GM23338 (cell line): Measurements from ENCODE around the gene ZFR2. TPM values are rescaled to one million over a fixed set of nuclear protein-coding genes. Genes with fewer than 3 reads are reported as not detected.
A peak's percentile ranks its signal among the peaks of the same experiment; 100 is the strongest.

ENCODE experiments used
- ATAC-seq: fragments of 200-7000 bp; cut with Tn5 transposase; 3 replicates; pipeline ENCODE4 v1.9.1; 2020
- DNase-seq: peaks from one replicate; pipeline ENCODE4 v3.0.0-alpha.2; 2015; ENCODE audit warnings: low spot score
- H2AFZ ChIP-seq: fragments of 200-600 bp; sonication (generic); 2 replicates; pipeline ENCODE4 v1.8.0; 2016; ENCODE audit warnings: antibody characterized with exemption, mild to moderate bottlenecking, moderate library complexity
- H3F3A ChIP-seq: fragments of 200-600 bp; sonication (generic); replicated peaks from 2 replicates; pipeline ENCODE4 v1.8.0; 2017; ENCODE audit warnings: antibody characterized with exemption, mixed run types, low read depth
- H3K27ac ChIP-seq: fragments of 200-600 bp; sonication (generic); 2 replicates; pipeline ENCODE4 v1.6.1; 2016; ENCODE audit warnings: low read depth
- H3K27me3 ChIP-seq: fragments of 200-600 bp; sonication (generic); 2 replicates; pipeline ENCODE4 v1.8.0; 2016; ENCODE audit warnings: mild to moderate bottlenecking, mixed run types, moderate library complexity; ENCODE audit not compliant: insufficient read depth
- H3K36me3 ChIP-seq: fragments of 200-600 bp; sonication (generic); 2 replicates; pipeline ENCODE4 v1.8.0; 2016; ENCODE audit warnings: mild to moderate bottlenecking; ENCODE audit not compliant: insufficient read depth
- H3K4me1 ChIP-seq: fragments of 200-600 bp; sonication (generic); 2 replicates; pipeline ENCODE4 v1.8.0; 2016; ENCODE audit warnings: mild to moderate bottlenecking, moderate library complexity; ENCODE audit not compliant: insufficient read depth
- H3K4me2 ChIP-seq: fragments of 200-600 bp; sonication (generic); 2 replicates; pipeline ENCODE4 v1.7.1; 2017; ENCODE audit warnings: mixed run types
- H3K4me3 ChIP-seq: fragments of 200-600 bp; sonication (generic); 2 replicates; pipeline ENCODE4 v1.6.1; 2016; ENCODE audit warnings: mixed run types
- H3K79me2 ChIP-seq: fragments of 200-600 bp; sonication (generic); replicated peaks from 2 replicates; pipeline ENCODE4 v1.8.0; 2017; ENCODE audit warnings: mild to moderate bottlenecking; ENCODE audit not compliant: insufficient read depth
- H3K9me2 ChIP-seq: fragments of 200-600 bp; sonication (generic); 2 replicates; pipeline ENCODE4 v1.8.0; 2017; ENCODE audit not compliant: insufficient read depth
- H4K20me1 ChIP-seq: fragments of 200-600 bp; sonication (generic); replicated peaks from 2 replicates; pipeline ENCODE4 v1.8.0; 2017; ENCODE audit warnings: mild to moderate bottlenecking; ENCODE audit not compliant: insufficient read depth
- H3K27ac Mint-ChIP-seq: 2 replicates; pipeline ENCODE4 v1.8.0; 2020; ENCODE audit warnings: inconsistent platforms, mild to moderate bottlenecking, moderate library complexity, mixed read lengths
- H3K27me3 Mint-ChIP-seq: 3 replicates; pipeline ENCODE4 v1.8.0; 2022; ENCODE audit warnings: low read depth, mild to moderate bottlenecking, moderate library complexity, mixed read lengths, inconsistent platforms; ENCODE audit not compliant: insufficient read depth, poor library complexity
- H3K36me3 Mint-ChIP-seq: 3 replicates; pipeline ENCODE4 v1.8.0; 2021; ENCODE audit warnings: low read depth, mild to moderate bottlenecking, inconsistent platforms, moderate library complexity, mixed read lengths
- H3K4me1 Mint-ChIP-seq: 3 replicates; pipeline ENCODE4 v1.8.0; 2020; ENCODE audit warnings: mild to moderate bottlenecking, inconsistent platforms, mixed read lengths
- H3K4me3 Mint-ChIP-seq: 3 replicates; pipeline ENCODE4 v1.8.0; 2021; ENCODE audit warnings: moderate library complexity, mild to moderate bottlenecking, inconsistent platforms, mixed read lengths
- H3K9me3 Mint-ChIP-seq: 3 replicates; pipeline ENCODE4 v1.8.0; 2020; ENCODE audit warnings: moderate library complexity, mild to moderate bottlenecking, inconsistent platforms, mixed read lengths
- CREB1 ChIP-seq: fragments of 250-450 bp; sonication (Bioruptor Pico); IDR thresholded peaks from 2 replicates; pipeline ENCODE4 v1.5.0; 2020; ENCODE audit warnings: low read depth, mild to moderate bottlenecking, moderate library complexity
- CTCF ChIP-seq, 2 experiments: fragments of 200-600 bp in 1 of 2; sonication (generic) in 1 of 2; conservative IDR thresholded peaks; 2 replicates each; pipeline versions ENCODE4 v1.5.1 to v1.6.1; 2016 to 2017; ENCODE audit warnings: antibody characterized with exemption in 2 of 2, low read depth in 2 of 2, mild to moderate bottlenecking in 2 of 2, moderate library complexity in 1 of 2
- EZH2phosphoT487 ChIP-seq: fragments of 200-600 bp; sonication (generic); IDR thresholded peaks from one replicate; pipeline ENCODE4 v1.8.1; 2018; ENCODE audit warnings: antibody characterized with exemption; ENCODE audit not compliant: unreplicated experiment
- ZNF462 ChIP-seq: fragments of 250-450 bp; sonication (Bioruptor Pico); IDR thresholded peaks from 2 replicates; pipeline ENCODE4 v1.5.0; 2020; ENCODE audit warnings: mild to moderate bottlenecking, moderate library complexity
- polyA plus RNA-seq: library from polyadenylated mRNA; unstranded; fragments of >200 nt; fragmentation: Nextera tagmentation; extraction: Ambion mirVana; gene quantifications from 2 replicates; pipeline ENCODE4 v1.2.1, GENCODE V29; 2016
- total RNA-seq: library from RNA; depleted of rRNA; stranded (reverse); fragments of >200 nt; shearing (Covaris generic); gene quantifications from 2 replicates; pipeline ENCODE4 v1.2.3, GENCODE V29; 2014

ZFR2 gene
- total and polyA plus RNA-seq, 2 experiments from 2014 or later, result 15.8 to 31.3 TPM

GRCh38 chr19:3849092-3849491 lies 19.7 kb downstream of the ZFR2 start:
- ATAC-seq, result peak; percentile 94

More at GRCh38 chr19:3849092-3849491, 19.7 kb downstream of the ZFR2 start:
- Histone ChIP-seq H3K27me3 (no peaks in the 10 kb centered on the region), H3K36me3 (0 out of 2 replicates have a peak, but pooled peaks cover 4% of the 10 kb centered on the region), H2AFZ (no peak overlapping the region), H3K27ac (no peak overlapping the region), H3K4me1 (no peaks in the 10 kb centered on the region), H4K20me1 (no peaks in the 10 kb centered on the region), H3F3A (no peaks in the 10 kb centered on the region), H3K4me3 (no peak overlapping the region), H3K4me2 (no peak overlapping the region), H3K9me2 (no peaks in the 10 kb centered on the region), H3K79me2 (no peaks in the 10 kb centered on the region)
- Mint-ChIP-seq H3K9me3 (peaks cover 42% of the 10 kb centered on the region), H3K4me3 (no peak overlapping the region), H3K4me1 (no peaks in the 10 kb centered on the region), H3K36me3 (peaks cover 48% of the 10 kb centered on the region), H3K27me3 (peaks cover 13% of the 10 kb centered on the region), H3K27ac (no peak overlapping the region)
- TF ChIP-seq EZH2phosphoT487, result no peak
- TF ChIP-seq ZNF462, result 0 out of 2 replicates have a peak, but pooled peaks have one; percentile 35
- no peak for TF ChIP-seq CREB1
- peak; percentile 71 to 92 for TF ChIP-seq CTCF (conservative IDR thresholded peaks at IDR 0.05; ENCODE audit: low read depth in 2 of 2)
- peak; percentile 84 for DNase-seq
